Mesenteric fat pad (tissue), 1 donor: ENCODE results near the gene CELF2. TPM values are rescaled to one million over a fixed set of nuclear protein-coding genes. Genes with fewer than 3 reads are reported as not detected.

ENCODE experiments used
- DNase-seq: peaks from one replicate; pipeline ENCODE4 v3.0.0-alpha.2; 2020; ENCODE audit warnings: low spot score
- total RNA-seq: library from RNA; stranded (reverse); fragmentation: NEBNext Ultra II Directional; extraction: Animal tissue kit (Norgen Biotek cat#: 25700); gene quantifications from one replicate; pipeline ENCODE4 v1.2.1, GENCODE V29; 2021
- donor health status: DM: yes; HTN: yes; CAD: no.

CELF2 gene
- total RNA-seq, 1 donor from 2014 or later = 93.9 TPM

DNA sequence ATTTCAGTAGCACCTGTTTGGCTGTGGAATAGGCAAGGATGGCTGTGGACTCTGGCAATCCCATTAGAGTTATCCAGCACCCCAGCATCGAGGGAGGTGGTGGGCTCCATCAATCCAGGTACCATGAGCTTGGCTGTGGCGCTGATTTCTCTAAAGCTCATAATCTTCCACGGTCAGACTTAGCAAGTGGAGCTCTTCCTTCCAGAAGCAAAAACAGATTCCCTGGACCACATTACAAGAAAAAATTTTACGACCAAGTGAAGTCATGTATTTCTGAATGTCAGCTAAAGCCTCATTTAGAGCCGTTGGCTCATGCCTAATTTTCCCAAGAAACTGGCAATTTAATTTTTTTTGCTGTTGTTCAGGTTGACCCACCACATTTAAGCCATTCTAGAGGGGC lies 135.1 kb downstream of the CELF2 start:
- DNase-seq = no peak

DNA sequence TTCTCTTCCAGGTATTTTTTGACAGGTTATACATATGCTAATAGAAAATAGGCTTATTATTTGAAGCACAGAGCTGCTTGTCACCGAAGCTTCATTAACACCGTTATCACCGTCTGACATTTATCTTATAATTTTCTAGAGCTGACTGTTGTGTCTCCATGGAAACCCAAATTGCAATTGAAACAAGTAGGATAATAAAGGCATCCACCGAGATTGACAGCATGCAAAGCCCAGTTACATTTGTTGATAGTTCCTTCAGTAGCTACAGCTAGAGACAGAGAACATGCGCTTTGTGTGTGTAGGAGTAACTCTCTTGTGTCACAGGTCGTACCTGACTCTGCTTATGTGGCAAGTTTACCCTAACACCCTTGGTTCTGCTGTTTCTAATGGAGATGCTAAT lies 135.6 kb downstream of the CELF2 start:
- DNase-seq = no peak

DNA sequence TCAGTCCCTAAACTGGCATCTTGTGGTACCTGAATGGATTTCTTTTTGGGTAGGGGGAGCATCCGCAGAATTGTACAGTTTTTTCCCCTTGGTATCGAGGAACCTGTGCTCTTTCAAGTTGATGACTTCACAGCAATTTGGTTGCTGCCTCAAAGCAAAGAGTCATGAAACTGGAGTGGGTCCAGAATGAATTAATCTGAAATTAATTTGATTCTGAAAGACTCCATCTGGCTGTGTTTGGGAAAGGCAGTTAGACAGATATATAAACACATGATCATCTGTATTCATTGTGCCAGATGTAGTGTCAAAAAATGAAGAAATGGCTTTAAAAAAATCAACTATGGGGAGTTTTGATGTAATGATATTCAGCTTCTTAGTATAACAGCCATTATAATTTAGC lies 136.1 kb downstream of the CELF2 start:
- no peak for DNase-seq

DNA sequence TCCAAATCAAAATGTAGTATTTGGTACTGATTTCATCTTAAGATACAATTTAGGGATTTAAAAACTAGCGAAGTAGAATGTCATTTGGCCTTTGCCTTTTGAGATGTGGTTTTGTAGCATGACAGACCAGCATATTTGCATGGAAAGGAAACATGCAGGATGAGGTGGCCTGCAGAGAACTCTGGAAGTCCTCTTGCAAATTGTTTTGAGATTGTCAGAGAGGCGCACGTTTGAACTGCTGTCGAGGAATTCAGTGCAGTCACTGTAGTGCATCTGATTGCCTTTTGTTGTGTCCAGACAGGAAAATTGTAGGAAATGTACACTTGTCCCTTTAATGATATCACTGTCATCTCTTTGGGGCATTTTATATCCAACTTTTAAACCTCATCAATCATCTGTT lies 136.7 kb downstream of the CELF2 start:
- DNase-seq = no peak

DNA sequence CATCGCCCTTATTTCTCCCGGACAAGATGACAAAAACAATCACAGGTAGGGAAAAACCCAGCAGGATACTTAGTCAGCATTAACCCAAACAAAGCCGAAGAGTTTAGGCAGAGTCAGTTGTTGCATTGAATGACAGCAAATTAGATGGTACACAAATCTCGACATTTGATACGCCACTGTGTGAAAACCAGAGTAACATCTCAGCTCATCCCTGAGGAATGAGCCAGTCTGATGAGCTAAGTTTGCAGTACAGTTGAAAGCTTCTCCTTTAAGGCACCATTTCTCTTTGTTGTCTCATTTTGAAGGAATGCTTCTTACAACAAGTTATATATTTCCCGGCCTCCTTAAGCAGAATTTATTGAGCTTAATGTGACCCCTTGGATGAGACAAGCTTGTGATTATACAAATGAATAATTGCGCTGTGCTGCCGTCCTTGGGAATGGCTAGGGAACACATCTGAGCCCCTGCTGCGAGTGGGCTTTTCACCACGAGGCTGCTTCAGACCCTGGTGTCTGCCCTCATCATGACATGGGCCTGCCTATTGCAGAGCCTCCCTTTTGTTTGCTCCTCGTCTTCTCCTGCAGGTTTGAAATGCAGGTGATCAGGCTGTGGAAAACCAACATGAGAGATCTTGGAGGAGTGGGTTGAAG lies 137.3 kb downstream of the CELF2 start:
- DNase-seq = no peak

DNA sequence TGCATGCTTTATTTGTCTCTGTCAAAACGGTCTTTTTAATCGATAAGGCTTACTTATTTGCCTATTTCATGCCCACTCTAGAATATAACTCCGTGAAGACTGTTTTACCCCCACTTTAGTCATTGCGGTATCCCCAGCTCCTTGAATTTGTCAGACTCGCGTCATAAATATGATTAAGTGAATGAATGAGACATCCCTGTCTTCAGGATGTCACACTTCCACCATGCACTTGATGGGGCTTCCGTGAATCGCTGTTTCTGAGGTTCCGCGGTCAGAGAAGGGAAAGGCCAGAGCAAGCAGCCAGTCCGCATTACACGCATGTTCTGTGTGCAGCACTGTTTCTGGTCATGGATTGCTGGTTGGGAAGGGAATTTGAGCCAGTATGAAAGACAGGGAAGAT lies 138.8 kb downstream of the CELF2 start:
- no peak for DNase-seq

DNA sequence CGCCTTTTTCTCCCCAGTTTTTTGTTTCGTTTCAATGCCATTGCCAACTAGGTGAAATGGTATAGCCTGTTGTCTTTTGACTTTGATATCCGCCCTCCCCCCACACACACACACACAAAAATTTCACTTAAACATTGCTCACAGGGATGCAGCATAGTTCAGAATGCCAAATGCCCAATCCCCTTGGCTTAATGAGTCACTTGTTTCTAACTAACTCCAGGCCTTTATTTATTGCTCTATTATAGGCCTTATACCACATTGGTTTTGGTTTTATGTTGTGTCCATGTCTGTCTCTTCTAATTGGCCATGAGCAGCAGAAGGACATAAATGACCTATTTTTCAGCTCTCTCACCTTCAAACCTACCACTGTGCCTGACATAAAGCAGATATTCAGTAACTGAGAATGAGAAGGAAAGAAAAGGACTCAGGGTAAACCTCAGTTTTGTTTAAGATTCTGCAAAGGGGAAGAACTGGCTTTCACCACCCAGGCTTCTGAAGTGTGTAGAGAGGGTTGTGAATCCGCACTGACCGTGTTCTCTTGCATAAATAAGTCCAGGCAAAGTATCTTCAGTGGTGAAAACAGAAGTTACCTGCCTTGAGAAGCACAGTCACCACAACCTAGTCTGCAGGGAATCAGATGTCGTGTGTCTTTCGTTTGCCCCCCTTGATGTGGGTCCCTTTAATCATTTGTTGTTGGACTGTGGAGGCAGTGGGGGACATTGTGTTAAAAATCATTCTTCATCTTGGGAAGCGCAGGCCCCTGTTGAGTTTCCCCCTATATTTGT lies 139.8 kb downstream of the CELF2 start:
- DNase-seq = no peak

DNA sequence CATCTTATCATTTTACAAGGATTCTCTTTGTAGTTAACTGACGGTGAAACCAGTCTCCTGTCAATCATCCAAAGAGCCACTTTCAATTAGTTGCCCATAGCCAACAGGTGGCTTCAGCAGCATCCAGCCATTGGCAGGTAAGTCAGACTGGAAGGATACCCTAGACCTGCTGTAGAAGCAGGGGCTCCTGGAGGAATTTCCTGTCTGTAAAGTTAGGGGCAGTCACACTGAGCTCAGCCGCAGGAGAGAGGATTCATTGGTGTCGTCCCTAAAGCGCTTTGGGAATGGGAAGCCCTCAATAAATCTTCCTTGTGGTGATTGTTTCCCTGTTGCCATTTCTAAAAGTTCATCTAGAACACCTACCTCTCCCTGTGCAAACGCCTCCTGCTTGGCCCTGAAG lies 140.4 kb downstream of the CELF2 start:
- no peak for DNase-seq

DNA sequence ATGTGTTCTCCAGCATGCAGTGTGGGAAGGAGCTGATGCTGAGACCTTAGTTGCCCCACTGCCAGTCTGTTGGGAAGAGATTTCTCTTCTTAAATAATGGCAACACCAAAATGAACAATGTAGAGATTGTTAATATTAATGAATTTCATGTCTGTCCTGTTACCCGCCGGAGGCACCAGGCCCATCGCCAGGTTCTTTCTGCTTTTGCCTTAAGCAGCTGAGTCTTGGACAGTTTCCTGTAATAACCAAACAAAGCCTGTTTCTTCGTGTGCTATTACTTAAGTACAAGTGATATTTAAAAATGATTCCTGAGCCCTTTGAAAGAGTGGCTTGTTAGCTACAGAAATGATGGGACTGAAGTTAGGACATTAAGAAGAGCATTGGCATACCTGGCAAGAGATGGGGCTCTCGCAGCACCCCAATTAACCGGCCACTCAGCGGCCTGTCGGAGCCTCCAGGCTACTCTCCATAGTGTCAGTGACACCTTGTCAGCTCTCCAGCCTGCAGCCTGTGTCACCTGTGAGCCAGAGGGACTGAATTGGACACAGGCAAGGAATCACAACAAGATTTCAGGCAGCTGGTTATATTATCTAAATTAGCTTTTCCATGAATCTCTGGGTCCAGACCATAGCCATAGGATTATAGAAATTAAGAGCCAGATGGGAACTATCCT lies 142.0 kb downstream of the CELF2 start:
- DNase-seq = no peak

DNA sequence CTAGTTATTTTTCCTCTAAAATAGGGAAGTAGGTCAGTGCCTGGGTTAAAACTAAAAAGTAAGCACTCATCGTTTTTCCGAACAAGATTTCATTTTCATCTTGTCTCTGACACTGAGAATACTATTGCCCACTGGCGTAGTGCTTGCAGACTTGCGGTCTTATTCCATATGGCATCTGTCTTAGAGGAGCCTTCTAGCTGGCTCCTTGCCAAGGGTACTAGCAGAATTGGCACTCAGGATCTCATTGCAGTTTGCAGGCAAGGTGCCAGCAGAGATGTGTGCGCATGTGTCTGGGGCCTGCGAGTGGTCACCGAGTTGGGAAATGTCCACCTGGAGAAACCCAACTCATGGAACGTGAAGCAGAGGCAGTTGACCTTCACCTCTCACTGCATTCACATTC lies 143.4 kb downstream of the CELF2 start:
- DNase-seq = no peak

DNA sequence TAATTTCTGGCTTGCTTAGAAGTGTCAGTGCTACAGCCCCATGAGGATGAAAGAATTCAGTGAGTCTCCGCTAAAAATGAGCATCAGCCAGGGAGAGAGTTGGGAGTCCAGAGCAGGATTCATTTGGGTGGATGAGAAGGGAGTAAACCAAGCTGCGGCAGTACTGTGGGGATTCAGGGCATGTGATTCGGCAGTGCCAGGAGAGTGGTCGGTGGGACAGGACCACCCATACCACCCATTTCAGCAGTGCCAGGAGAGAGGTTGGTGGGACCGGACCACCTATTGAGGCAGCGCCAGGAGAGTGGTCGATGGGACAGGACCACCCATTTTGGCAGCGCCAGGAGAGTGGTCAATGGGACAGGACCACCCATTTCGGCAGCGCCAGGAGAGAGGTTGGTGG lies 144.2 kb downstream of the CELF2 start:
- DNase-seq = no peak

DNA sequence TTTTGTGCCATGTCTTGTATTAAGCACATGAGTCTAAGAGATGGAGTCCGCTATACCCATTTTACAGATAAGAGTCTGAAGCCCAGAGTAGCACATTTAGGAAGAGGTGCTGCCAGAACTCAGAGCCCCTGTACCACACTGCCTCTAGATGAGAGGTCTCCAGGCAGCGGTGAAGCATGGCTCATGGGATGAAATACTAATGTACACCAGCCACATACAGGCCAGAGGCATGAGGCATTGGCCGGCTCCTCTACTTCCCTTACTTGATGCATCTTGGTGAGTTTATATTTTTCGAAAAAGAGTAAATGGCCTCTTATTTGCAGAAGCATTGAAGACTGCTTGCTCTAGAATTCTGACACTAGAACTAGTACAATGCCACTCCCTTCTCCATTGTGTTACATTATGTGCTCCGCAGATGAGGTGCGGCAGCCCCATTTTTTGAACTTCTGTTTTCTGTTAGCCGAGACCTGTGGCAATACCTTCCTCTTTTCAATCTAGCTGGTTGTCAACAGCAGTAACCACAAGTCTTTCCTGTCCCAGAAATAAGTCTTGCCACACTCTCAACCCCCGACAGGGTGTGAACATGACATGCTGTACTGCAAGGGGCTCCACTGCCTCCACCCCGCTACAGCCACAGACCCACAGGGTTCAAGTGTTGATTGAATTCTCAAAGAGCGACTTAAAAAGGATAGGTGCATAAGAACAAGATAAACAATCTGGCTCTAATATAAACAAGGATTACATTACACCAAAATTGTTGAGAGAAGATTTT lies 145.3 kb downstream of the CELF2 start:
- no peak for DNase-seq

DNA sequence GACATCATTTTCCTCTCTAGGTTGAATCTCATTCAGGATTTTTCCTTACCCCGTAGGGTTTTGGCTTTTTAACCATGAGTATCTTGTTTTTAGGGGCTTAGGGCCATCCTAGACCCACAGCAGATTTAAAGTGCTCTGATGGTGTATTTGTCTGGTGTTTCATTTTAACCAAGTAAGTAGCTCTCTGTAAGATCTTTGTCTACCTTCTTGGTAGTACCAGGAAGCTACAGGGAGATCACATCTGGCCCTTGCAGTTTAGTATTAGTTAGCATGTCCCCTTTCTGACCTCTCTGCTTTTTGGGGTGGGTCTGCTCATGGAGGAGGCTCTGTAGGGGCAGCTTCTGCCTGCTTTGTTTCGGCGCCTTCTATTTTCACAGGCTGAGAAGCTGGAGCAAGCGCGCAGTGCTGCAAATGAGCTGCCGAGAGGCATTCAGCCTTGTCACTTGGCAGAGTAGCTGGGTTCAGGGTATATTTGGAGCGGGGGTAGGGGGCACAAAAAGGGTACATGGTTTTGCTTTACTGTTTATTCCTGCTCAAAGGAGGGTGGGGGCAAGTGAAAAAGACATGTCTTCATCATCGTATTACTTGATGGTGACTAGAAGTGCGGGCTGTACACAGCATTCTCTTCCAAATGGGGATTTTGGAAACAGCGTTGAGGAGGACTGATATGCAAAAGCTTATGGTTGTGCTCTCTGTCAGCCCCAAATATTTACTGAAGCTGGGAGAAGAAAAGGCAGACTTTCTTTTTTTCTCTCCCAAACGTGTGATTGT lies 146.3 kb downstream of the CELF2 start:
- no peak for DNase-seq

DNA sequence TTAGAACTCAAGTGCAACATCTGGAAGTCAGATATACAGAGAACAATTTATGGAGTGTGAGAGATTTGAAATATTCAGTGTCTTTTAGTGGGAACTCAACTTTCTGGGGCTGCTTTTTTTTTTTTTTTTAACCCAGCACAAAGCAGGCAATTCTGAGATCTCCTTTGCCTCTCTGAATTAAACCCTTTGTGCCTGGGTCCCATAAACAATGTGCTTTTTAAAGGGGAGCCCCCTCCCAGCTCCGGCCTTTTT lies 146.8 kb downstream of the CELF2 start:
- no peak for DNase-seq

DNA sequence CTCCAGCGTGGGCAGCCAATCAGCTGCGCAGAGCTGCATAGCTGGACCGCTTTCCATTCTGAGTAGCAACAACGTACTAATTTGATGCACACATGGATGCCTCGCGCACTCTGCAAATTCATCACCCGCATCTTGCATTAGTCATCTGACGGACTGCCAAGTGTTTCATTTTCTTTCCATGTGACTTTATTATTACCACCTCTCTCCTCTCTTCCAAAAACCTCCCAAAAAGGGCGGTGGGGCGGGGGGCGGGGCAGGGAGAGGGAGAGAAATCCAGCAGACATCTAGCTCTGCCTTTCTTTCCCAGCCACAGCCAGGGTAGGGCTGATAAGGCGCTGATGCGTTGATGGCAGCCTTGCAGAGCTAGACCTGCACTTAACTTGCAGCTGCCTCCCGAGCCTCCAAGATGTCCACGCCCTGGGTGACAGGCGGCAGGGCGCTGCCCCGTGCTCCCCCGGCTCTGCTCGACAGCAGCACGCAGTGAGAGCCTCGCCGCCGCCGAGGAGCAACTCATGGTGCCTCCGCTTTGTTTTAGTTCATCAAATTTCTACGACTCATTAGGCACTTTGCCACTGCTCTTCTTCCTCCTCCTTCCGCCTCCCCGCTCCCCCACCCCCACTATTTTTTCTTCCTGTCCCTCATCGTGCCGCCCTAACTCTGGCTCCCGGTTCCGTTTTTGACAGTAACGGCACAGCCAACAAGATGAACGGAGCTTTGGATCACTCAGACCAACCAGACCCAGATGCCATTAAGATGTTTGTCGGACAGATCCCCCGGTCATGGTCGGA lies 147.3 kb downstream of the CELF2 start:
- no peak for DNase-seq

DNA sequence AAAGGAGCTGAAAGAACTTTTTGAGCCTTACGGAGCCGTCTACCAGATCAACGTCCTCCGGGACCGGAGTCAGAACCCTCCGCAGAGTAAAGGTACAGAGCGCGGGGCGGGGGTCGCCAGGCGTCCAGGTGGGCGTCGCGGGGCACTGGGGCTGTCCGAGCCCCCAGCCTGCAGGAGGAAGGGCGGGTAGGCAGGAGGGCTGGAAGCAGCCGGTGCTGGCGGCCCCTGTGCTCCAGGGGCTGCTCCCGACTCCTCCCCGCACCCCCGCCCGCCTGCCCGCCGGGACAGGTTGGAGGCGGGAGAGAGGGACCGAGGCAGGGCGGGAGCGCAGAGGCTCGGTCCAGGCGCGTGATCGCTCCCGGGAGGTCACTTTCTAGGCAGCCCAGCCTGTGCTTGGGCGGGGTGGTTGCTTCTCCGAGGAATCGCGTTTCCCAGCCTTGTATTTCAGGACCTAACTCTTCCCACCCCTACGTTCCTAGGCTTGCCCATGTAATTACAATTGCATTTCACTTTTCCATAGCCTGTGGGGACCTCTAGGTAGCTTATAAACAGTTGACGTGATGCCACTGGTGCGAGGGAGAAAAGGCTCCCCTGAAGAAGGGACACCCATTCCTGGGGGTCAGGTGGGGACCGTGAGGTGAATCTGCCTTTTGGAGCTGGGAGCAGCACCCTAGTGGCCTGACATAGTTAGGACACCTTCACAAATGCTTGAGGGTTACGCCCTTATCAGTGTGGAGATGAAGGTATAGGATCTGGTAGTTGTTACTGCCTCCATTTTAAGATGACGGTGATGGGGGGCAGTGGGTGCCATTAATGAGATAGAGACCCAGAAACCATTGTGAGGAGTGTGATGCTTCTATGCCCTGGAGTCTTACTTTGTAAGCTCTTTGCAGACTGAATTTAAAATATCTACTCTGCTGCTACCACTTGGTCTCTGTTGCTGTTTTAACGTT lies 148.2 kb downstream of the CELF2 start:
- no peak for DNase-seq

DNA sequence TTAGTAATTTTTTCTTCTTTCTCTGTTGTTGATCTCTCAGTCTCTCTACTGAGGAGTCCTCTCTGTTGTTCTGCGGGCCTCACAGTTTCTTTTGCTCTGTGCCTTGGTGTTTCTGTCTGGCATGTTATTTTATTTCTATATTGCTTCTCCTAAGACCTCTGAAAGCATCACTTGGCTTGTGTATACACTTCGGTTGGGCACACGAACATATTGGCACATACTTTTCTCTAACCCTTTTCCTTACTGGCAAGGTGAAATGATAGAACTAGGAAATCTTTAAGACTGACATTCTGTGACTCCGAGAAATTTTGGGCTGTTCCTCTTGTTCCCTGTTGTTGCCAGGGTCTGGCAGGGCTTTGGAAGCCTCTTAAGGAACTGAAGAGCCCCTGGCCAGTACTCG lies 148.9 kb downstream of the CELF2 start:
- no peak for DNase-seq

DNA sequence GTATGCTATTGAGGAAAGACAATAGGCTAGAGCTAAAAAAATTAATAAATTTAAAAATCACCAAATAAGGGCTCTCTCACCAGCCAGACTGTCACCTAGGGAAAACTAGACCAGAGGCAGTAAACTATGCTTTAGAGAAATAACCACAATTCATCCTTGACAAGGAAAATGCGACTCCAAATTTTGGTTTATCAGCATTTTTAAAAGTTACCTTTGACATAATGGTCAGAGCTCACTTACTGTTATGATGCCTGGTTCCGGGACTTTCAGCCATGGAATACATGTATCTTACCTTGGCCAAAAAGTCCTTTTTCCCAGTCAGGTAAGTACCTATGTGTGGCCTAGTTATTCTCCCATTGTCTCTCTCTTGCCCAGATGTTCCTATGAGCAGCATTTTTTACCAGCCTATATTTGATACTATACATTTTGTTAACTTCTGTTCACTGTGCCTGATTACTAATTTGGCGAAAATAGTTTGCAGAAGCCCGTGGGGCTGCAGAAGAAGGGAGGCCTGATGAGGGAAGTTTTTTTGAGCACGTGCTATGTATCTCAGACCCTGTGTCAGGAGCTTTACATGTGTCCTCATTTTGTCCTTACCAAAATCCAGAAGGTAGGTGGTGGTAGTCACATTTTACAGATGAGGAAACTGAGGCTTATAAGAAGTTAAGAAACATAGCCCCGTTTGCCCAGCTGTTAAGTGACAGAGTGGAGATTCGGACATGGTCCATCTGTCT lies 149.7 kb downstream of the CELF2 start:
- no peak for DNase-seq
